Body of pancreas (tissue), 4 donors: ENCODE measurements around the gene TAF8.
"Not testable (repeated sequence)": the region's sequence is repeated elsewhere in the genome, so short reads cannot be mapped to it uniquely, and the experiment has no call there.

Experiments
- POLR2A ChIP-seq, 3 donors: fragments of 450-650 bp; IDR thresholded peaks; one replicate each; pipeline ENCODE4 v1.6.1; 2016; ENCODE audit warnings: antibody characterized with exemption in 3 of 3, mild to moderate bottlenecking in 2 of 3
- TF ChIP-seq, protein P1 (sequence below), 7 experiments: fragments of 450-650 bp in 4 of 7; fragments of 200-600 bp in 3 of 7; sonication (generic) in 3 of 7; IDR thresholded peaks; one replicate each; pipeline ENCODE4 v1.5.1; 2016 to 2019; ENCODE audit warnings: antibody characterized with exemption in 7 of 7

DNA sequence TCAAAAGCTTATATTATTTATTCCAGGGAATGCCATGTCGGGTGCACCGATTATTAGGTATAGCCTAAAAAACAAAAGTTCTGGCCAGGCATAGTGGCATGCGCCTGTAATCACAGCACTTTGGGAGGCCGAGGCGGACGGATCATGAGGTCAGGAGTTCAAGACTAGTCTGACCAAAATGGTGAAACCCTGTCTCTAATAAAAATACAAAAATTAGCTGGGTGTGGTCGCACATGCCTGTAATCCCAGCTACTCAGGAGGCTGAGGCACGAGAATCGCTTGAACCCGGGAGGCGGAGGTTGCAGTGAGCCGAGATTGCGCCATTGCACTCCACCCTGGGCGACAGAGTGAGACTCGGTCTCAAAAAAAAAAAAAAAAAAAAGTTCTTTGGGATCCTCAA, 12.7 kb upstream of the TAF8 start:
- TF ChIP-seq, protein P1, sequence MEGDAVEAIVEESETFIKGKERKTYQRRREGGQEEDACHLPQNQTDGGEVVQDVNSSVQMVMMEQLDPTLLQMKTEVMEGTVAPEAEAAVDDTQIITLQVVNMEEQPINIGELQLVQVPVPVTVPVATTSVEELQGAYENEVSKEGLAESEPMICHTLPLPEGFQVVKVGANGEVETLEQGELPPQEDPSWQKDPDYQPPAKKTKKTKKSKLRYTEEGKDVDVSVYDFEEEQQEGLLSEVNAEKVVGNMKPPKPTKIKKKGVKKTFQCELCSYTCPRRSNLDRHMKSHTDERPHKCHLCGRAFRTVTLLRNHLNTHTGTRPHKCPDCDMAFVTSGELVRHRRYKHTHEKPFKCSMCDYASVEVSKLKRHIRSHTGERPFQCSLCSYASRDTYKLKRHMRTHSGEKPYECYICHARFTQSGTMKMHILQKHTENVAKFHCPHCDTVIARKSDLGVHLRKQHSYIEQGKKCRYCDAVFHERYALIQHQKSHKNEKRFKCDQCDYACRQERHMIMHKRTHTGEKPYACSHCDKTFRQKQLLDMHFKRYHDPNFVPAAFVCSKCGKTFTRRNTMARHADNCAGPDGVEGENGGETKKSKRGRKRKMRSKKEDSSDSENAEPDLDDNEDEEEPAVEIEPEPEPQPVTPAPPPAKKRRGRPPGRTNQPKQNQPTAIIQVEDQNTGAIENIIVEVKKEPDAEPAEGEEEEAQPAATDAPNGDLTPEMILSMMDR (IDR thresholded peaks at IDR 0.05) = not testable (repeated sequence)
- not testable (repeated sequence) for TF ChIP-seq POLR2A (IDR thresholded peaks at IDR 0.05)
